HG03565 (cell line): ENCODE results near the gene TANGO2.

Experiments used
- ATAC-seq: cut with Tn5 transposase; IDR thresholded peaks from one replicate; pipeline ENCODE4 v1.9.1; 2021; ENCODE audit warnings: mild to moderate bottlenecking, moderate library complexity; ENCODE audit not compliant: unreplicated experiment

Gene TANGO2

GRCh38 chr22:19994851-19995610, 25.9 kb upstream of the TANGO2 start:
- ATAC-seq, result no peak

- ATAC-seq, result no peak
Measured at GRCh38 chr22:19995611-19996339, 25.1 kb upstream of the TANGO2 start.

GRCh38 chr22:19996694-19997384, 24.1 kb upstream of the TANGO2 start:
- no peak for ATAC-seq

DNA sequence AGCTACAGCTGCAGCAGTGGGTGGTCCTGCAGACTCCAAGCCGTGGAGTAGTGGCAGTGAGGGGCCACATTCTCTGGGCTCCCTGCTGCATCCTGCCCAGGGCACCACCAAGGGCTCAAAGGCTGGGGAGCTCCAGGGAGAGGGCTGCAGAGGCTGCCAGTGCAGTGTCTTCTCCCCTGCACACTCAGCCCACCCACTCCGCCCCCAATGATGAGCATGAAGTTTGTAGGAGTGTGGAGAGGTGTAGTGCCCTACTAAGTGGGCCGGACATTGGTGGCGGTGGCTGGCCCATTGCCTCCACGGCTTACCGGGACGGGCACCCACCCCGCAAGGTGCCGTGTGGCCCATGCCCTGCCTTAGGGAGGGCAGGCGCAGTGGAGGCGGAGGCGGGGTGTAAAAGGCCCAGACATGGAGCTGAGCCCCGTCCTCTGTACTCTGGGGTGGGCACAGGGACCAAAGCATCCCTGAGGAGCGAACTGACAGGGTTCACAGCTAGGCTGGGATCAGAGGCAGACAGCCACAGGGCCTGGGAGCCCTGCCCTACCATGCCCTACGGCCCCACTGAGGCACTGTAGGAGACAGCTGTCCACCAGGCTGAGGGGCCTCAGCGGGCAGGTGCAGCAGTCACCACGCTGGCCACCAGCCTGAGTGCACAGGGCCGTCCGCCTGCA, 23.2 kb upstream of the TANGO2 start:
- no peak for ATAC-seq

DNA sequence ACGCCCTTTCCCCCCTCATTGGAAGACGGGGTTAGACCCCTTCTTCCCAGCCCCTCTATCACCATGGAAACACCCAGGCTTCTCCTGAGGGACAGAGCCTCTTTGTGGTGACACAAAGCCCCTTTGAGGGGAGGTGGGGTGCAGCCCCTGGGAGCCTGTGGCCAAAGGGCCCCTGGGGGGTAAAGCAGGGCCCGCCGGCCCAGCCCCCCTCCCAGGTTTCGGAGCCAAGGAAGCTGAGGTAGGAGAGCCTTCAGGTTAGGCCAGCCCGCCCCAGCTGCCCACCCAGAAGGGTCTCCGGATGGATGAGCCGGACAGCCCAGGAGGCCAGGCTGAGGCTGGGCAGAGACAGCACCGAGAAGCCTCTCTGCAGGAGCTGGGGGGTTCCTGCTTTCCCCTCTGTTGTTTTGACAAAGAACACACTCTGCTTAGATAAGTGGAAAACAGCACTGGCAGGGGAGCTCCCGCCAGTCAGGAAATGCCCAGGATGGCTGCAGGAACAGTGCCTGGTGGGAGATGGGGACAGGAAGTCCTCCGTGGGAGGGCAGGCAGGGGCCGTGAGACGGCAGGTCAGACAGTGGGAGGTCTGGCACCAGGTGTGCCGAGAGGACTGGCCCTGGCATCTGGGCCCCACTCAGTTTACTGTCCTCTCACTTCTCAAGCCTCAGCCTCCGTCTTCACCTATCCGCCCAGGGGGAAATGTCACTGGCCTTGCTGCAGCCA, 22.5 kb upstream of the TANGO2 start:
- no peak for ATAC-seq

GRCh38 chr22:19998991-19999820, 21.7 kb upstream of the TANGO2 start:
- no peak for ATAC-seq

GRCh38 chr22:20000246-20001081, 20.4 kb upstream of the TANGO2 start:
- ATAC-seq, result no peak

GRCh38 chr22:20001082-20001638, 19.8 kb upstream of the TANGO2 start:
- ATAC-seq, result no peak

GRCh38 chr22:20002128-20002527, 18.8 kb upstream of the TANGO2 start:
- ATAC-seq, result no peak

DNA sequence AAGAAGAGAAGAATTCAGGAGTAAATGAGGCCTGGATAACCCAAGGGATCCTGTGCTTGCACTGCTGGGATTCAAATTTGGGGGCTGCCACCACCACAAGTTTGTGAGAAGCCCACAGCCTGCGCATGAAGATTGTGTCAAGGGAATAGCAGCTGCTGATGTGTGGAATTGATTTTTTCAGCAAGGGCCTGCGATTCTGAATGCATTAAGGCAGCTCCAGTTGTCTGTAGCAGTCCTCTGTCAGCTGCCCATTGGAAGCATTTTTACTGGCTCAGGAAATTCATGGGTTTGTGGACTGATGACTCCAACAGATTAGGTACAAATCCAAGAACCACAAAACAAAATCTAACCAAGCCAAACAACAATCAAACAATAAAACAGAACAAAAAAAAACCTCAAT, 18.3 kb upstream of the TANGO2 start:
- ATAC-seq, result no peak

- no peak for ATAC-seq
Measured at GRCh38 chr22:20003304-20003703, 17.6 kb upstream of the TANGO2 start.

GRCh38 chr22:20004464-20004863, 16.4 kb upstream of the TANGO2 start:
- ATAC-seq, result no peak

DNA sequence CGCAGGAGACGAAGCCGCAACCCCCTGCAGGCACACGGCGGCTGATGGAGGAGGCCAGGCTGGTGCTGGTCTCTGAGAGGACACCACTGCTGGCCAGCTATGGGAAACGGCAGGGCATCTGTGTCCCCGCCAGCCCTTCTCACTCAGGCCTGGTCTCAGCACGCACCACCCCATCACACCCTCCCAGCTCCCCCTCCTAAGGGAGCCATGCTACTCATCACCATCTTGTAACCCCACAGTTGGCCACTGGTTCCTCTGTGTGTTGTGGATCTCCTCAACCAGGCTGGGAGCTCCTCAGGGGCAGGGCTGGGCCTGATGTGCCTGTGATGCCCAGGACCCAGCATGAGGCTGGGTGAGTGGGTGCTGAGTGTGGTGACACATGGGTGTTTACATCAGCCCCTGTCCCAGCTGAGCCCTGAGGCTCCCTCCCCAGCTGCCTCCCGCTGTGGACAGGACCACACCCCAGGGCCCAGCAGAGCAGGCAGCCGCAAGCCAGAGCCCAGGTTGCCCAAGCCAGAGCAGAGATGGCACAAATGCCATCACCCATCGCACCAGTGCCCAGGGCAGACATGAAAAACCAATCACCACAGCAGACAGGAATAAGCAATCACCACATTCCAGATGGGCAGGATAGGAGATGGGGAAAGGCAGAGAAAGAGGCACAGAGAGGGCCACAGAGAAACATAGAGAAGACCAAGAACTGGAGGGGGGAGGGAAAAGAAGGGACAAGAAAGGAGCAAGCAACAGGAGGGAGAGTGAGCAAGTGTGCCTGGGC, 12.5 kb upstream of the TANGO2 start:
- no peak for ATAC-seq

DNA sequence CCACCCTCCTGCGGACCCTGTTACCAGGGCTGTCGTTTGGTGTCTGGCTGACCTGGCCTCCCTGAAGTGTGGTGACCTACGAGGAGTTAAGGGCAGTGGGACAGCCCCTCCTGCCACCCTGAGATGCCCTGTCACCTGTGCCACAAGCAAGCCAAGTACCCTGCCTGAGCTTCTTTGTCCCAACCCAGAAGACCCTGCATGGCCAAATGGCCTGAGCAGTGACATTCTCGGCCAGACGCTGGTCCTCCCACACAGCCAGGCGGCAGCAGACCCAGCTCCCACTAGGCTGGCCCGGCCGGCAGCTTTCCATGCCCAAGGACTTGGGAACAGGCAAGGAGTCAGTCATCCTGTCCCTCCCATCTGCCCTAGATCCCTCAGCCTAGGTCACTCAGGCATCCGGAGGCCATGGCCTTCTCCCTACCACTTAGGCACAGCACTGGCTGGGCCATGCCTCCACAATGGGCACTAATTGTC, 11.9 kb upstream of the TANGO2 start:
- ATAC-seq, result no peak

DNA sequence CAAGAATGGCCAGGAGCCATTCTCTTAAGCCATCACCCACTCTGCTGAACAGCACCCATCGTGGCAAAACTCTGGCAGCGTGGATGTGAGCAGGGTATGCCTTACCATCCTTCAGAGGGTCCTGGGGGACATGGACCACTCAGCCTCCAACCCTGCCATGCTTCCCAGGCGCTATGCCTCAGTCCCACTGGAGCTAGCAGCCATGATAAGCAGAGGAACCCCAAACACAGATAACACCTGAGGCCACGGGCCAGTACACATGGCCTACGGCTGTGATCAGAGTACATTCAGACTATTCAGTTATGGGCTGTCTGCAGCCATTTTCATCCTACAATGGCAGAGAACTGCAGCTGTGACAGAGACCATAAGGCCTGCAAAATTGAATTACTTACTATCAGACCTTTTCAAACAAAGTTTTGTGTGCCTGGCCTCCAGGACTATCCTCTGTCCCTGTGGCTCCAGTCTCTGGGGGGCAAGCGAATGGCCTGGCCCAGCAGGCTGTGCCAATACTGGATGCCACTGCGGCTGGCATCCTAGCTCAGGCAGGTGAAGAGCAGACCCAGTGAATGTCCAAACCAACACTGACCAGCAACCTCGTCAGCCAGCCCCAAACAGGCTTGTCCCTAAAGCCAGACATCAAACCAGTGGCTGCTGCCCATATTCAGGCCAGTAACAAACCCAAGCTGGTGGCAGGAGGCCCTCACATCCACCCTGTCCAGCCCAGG, 11.2 kb upstream of the TANGO2 start:
- no peak for ATAC-seq

GRCh38 chr22:20010307-20011122, 10.4 kb upstream of the TANGO2 start:
- no peak for ATAC-seq
